Activated naive CD4-positive, alpha-beta T cell treated with Interleukin-2 at 50 U/mL for 16 hours (primary cell): ENCODE measurements around the gene BCAS1.

Experiments
- DNase-seq: peaks from one replicate; pipeline ENCODE4 v3.0.0-alpha.2; 2020

BCAS1 gene

DNA sequence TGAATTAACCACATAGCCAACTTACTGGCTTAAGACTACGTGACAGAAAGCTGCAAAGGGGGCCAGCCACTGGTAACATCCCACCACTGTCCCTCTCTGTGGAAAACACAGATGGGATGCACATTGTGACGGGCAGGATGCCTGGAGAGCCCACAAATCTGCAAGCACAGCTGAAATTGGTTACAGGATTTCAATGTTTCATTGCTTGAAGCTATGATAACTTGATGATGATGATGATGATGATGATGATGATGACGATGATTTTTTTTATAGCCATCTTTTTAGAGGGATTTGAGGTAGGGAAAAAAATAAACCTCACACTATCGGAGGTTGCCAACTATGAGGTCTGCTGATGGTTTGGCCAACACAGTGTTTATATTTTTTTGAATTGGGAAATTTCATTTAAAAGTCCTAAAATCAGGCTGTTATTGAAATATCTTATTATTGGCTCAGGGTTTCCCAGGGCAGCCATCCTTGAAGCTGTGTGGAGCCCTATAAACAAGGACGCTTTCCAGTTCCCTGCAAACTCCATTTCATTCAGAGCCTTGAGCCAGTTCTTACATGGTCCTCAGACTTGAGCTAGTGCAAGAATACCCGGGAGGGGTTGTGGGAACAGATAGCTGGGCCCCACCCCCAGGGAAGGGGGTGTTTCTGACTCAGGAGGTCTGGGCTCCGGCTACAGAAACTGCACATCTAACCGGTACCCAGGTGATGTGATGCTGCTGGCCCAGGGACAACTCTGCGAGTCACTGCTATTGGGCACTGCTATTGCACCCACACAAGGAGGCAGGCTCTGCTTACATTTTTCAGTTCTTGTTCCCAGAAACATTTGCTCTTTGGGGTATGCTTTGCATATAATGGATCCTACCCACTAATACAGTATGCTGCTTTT is 27.1 kb downstream of the BCAS1 start:
- no peak for DNase-seq

GRCh38 chr20:54042021-54042420 is 28.4 kb downstream of the BCAS1 start:
- no peak for DNase-seq

DNA sequence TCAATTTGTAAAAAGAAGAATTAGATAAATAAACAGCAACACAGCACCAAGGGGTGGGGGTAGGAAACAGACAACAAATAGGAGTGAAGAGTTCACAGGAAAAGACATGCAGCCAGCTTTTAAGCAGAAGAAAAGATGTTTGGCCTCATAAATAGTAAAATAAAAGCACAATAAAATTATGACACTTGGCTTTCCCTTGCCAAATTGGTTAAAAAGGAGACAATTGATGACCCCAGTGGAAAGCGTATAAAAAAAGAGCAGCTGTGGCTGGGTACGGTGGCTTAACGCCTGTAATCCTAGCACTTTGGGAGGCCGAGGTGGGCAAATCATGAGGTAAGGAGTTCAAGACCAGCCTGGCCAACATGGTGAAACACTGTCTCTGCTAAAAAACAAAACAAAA is 29.1 kb downstream of the BCAS1 start:
- DNase-seq = no peak

- DNase-seq = no peak
Measured at GRCh38 chr20:54040531-54040930, 29.9 kb downstream of the BCAS1 start.

DNA sequence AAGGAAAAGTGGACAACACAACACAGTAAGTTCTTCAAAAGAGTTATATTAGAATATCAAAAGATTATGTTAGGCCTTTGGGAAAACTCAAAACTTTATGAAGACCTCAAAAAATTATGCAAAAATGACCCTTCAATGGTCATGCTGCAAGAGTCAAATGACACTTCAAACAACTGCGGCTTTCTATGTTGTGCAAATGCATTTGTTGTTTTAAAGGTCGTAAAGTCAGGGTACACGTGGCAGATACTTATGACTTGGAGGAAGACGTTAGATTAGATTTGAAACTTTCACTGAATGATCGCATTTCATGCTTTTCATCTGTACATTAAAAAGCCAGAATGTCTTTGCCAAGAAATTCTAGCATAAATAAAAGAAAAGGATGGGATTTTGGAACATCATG is 31.4 kb downstream of the BCAS1 start:
- DNase-seq = no peak

DNA sequence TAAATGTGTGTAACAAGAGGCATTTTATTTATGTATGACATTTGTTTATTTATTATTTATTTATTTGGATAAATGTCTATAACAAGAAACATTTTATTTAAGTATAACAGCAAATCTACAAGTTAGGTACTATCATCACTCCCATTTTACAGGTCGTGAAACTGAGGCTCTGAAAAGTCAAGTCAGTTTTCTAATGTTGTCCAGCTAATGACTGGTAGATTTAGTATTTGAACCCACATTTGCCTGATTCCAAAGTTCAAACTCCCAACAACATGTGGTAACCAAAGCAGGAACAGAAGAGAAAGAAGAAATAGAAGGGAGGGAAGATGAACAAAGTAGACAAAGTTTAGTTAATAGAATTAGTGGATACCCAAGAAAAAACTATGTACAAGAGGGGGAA is 32.9 kb downstream of the BCAS1 start:
- DNase-seq = no peak

DNA sequence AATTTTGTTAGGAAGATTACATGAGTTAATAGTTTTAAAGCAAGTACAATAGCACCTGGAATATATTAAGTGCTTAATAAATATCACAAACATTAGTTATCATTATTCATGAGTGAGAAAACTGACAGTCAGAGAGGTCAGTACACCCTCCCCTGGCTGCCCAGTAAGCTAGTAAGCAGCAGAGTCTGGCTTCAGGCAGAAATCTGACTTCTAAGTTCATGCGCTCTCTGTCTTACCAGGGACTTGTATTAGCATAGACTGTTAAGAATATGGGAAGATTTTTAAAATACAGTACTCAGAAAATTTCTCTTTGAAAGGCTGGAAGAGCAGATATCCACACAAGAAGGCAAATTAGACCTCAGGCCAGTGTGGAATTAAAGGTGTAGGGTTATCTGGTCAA is 40.8 kb downstream of the BCAS1 start:
- no peak for DNase-seq

DNA sequence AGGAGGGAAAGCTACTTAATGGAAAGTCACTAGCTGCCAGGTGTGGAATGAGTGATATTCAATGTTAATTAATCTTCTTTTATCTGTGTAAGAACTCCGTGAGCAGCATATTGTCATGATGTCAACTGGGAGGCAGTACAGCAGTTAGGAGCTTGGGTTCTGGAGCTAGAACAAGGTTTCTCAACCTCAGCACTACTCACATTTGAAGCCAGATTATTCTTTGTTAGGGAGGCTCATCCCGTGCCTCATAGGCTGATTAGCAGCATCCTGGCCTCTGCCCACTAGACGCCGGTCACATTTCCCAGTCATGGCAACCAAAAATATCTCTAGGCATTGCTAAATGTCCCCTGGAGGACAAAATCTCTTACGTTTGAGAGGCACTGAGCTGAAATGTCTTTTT is 41.2 kb downstream of the BCAS1 start:
- no peak for DNase-seq

GRCh38 chr20:54028276-54029011 is 42.0 kb downstream of the BCAS1 start:
- DNase-seq = no peak

GRCh38 chr20:54027704-54028103 is 42.7 kb downstream of the BCAS1 start:
- DNase-seq = no peak

- DNase-seq = no peak
Measured at GRCh38 chr20:54026295-54027064, 43.9 kb downstream of the BCAS1 start.

DNA sequence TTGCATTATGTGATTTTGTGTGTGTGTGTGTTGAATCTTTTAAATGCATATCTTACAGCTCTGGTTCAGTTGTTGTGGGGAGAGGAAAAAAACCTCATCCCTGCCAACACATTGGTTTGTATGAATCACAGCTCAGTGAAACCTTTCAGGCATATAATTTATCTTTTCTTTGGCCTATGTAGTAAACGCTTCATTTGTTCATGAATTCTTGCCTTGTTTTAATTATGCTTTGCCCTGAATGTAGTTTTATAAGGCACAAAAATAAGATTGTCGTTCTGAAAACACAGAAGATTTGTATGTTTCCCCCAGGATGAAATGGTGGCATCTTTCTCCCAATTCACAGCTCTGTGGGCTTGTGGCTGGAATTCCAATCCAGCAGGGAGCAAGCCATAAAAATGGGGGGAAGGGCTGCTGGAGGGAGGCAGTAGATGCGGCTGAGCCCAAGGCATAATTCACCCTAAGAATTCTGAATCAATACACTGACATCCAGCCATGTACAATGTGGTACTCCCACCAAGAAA is 45.1 kb downstream of the BCAS1 start:
- no peak for DNase-seq

GRCh38 chr20:54023406-54023805 is 47.0 kb downstream of the BCAS1 start:
- no peak for DNase-seq

- DNase-seq = no peak
Measured at GRCh38 chr20:54021446-54022235, 48.8 kb downstream of the BCAS1 start.

- DNase-seq = no peak
Measured at GRCh38 chr20:54020868-54021267, 49.5 kb downstream of the BCAS1 start.

- DNase-seq = no peak
Measured at GRCh38 chr20:54020348-54020747, 50.0 kb downstream of the BCAS1 start.

DNA sequence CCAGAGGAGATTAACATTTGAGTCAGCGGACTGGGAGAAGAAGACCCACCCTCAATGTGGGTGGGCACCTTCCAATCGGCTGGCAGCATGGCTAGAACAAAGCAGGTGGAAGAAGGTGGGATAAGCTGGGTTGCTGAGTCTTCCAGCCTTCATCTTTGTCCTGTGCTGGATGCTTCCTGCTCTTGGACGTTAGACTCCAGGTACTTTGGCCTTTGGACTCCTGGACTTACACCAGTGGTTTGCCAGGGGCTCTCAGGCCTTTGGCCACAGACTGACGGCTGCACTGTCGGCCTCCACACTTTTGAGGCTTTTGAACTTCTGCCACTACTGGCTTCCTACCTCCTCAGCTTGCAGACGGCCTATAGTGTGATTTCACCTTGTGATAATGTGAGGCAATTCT is 50.8 kb downstream of the BCAS1 start:
- DNase-seq = no peak

DNA sequence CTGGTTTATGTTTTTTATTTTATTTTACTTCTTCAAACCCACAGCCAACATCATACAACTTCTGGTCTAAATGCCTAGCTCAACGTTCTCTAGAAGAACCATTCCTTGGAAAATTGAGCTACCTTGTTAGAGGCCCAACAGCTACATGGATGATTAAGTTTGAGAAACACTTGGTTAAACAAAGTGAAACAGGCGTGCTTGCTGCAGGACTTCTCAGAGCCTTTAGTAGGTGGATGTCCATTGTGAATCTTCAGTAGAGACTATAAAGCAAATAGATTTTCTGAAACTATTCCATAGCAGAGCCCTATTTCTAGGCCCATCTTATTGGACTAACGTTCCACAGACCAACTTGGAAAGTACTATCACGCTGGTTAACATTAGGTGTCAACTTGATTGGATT is 51.3 kb downstream of the BCAS1 start:
- no peak for DNase-seq

- no peak for DNase-seq
Measured at GRCh38 chr20:54017846-54018245, 52.5 kb downstream of the BCAS1 start.

- DNase-seq = no peak
Measured at GRCh38 chr20:54015496-54015895, 54.9 kb downstream of the BCAS1 start.

DNA sequence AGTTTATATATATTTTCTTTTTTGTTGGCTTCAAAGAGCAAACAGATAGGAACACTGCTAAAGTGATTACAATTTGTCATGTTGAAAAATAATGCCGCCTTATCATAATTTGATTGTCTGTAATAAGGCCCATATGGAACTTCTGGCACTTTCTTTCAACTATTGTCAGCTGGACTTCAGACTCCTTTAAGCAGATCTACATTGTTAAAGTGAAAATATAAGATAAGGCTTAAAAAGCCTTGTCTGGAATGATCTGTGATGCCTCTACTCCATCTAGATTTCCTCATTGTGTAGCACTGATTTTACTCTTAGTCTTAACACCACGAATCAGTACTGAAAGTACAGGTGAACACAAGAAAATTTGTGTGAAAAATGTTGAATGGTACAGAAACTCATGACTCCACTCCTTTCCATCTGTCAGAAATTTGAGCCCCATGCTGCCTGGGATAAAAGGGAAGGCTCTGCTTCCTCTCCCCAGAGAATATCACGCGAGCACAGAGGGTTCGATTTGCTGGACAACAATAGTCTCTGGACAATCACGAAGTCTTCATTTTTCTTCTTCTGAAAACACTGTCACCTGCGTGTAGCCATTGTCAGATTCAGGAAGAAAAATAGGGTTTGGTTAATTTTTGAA is 56.0 kb downstream of the BCAS1 start:
- no peak for DNase-seq

GRCh38 chr20:54013471-54013870 is 56.9 kb downstream of the BCAS1 start:
- DNase-seq = no peak
